Measurements from ENCODE around the gene STX18.
"Not testable (repeated sequence)": the region's sequence is repeated elsewhere in the genome, so short reads cannot be mapped to it uniquely, and the experiment has no call there.

The STX18 gene

GRCh38 chr4:4519297-4519894 lies 22.5 kb downstream of the STX18 start:
- FAIRE-seq (no peak), DNase-seq (ENCODE audit: insufficient read length, low spot score) (no peak)
- TF ChIP-seq TAF1 (IDR thresholded peaks at IDR 0.05; ENCODE audit: low read depth, low read length) (no peak), POLR2A (IDR thresholded peaks at IDR 0.05; ENCODE audit: low read depth, low read length) (no peak), POLR2AphosphoS5 (IDR thresholded peaks at IDR 0.05; ENCODE audit: low read depth, low read length) (no peak), POU2F2 (IDR thresholded peaks at IDR 0.05; ENCODE audit: low read depth, low read length) (no peak), SPI1 (IDR thresholded peaks at IDR 0.05; ENCODE audit: low read depth, low read length) (no peak), PAX5 (IDR thresholded peaks at IDR 0.05; ENCODE audit: insufficient read depth, low read length, severe bottlenecking) (no peak)

DNA sequence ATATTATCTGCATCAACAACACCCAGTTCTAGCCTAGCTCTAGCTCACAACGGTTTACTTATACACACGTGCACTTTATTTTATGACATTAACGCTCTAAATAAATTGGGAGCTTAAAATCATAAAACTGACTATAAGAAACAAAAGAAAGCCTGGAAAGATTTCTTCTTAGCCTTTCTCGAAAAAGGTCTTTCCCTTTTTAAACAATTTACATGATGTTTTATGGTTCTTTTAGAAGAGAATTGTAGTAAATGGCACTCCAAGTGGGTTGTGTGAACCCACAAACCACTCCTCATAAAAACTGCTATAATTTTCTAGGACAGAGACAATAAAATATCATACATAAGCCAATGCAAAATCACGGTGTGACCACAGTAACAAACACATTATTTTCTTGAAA lies 23.1 kb downstream of the STX18 start:
- no peak for FAIRE-seq
- TF ChIP-seq POLR2AphosphoS5 (IDR thresholded peaks at IDR 0.05; ENCODE audit: low read depth, low read length) = no peak
- no peak for TF ChIP-seq SPI1 (IDR thresholded peaks at IDR 0.05; ENCODE audit: low read depth, low read length)
- no peak for TF ChIP-seq TAF1 (IDR thresholded peaks at IDR 0.05; ENCODE audit: low read depth, low read length)
- TF ChIP-seq POU2F2 (IDR thresholded peaks at IDR 0.05; ENCODE audit: low read depth, low read length) = no peak
- no peak for TF ChIP-seq POLR2A (IDR thresholded peaks at IDR 0.05; ENCODE audit: low read depth, low read length)
- no peak for TF ChIP-seq PAX5 (IDR thresholded peaks at IDR 0.05; ENCODE audit: insufficient read depth, low read length, severe bottlenecking)

DNA sequence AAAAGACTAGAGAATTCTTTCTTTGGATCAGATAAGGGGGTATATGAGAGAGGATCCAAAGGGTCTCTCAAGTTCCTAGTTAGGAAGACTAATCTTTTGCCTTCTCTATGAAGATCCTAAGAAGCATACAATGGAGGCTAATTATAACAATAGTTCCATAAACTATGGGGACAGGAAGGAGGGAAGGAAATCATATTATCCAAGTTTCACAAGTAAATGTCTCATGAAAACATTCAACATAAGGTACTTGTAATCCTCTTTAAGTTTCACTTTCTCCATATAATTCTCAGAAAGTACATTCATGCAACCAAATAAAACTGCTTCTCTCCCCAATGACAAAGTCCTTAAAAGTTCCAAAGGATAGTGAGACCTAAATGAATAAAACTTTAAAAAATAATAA lies 27.1 kb downstream of the STX18 start:
- TF ChIP-seq POU2F2 (IDR thresholded peaks at IDR 0.05; ENCODE audit: low read depth, low read length) = no peak
- no peak for TF ChIP-seq POLR2A (IDR thresholded peaks at IDR 0.05; ENCODE audit: low read depth, low read length)
- no peak for TF ChIP-seq POLR2AphosphoS5 (IDR thresholded peaks at IDR 0.05; ENCODE audit: low read depth, low read length)
- no peak for TF ChIP-seq TAF1 (IDR thresholded peaks at IDR 0.05; ENCODE audit: low read depth, low read length)
- no peak for TF ChIP-seq SPI1 (IDR thresholded peaks at IDR 0.05; ENCODE audit: low read depth, low read length)
- no peak for TF ChIP-seq PAX5 (IDR thresholded peaks at IDR 0.05; ENCODE audit: insufficient read depth, low read length, severe bottlenecking)
- no peak for FAIRE-seq
- no peak for DNase-seq (ENCODE audit: insufficient read length, low spot score)

More for the DNA sequence above, 23.1 kb downstream of the STX18 start:
- no peak for DNase-seq (ENCODE audit: insufficient read length, low spot score)

DNA sequence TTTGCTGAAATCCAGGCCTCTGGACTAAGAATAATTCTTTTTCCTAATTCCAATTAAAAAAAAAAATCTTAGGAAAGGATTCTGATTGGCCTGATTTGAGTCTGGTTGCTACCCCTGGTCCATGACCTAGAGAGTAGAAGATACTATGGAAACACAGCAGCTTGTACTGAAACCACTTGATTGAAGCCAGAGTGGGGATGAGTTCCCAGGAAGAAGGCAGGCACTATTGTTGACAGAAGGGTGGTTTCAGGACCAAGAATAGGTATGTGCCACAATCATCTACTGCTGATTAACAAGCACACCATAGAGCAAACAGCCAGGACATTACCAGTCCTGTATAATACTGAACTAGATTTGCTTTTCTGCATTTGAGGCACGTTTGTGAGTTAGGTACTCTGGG lies 29.6 kb downstream of the STX18 start:
- peak; percentile 77 for FAIRE-seq
- TF ChIP-seq POLR2A (IDR thresholded peaks at IDR 0.05; ENCODE audit: low read depth, low read length) = no peak
- no peak for TF ChIP-seq PAX5 (IDR thresholded peaks at IDR 0.05; ENCODE audit: insufficient read depth, low read length, severe bottlenecking)
- DNase-seq (ENCODE audit: insufficient read length, low spot score) = no peak

DNA sequence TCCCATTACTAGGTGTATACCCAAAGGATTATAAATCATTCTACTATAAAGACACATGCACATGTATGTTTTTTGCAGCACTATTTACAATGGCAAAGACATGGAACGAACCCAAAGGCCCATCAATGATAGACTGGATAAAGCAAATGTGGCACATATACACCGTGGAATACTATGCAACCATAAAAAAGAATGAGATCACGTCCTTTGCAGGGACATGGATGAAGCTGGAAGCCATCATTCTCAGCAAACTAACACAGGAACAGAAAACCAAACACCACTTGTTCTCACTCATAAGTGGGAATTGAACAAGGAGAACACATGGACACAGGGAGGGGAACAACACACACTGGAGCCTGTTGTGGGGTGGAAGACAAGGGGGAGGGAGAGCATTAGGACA lies 31.2 kb downstream of the STX18 start:
- FAIRE-seq = not testable (repeated sequence)

DNA sequence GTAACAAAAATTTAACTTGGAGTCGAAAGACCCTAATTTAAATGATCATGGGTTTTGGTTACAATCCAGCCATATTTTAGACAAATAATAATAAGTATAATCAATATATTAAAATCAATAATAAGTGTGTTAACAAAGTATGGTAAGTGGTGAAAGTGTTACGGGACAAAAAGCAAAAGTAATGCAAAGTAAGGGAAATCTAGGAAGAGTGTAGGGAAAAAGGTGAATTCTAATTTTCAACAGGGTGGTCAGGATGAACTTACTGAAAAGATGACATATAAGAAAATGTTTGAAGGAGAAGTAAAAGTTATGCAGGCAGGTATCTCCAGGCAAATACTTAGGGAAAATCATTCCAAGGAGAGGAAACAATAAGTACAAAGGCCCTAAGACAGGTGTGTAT lies 32.3 kb downstream of the STX18 start:
- no peak for DNase-seq (ENCODE audit: insufficient read length, low spot score)
- TF ChIP-seq PAX5 (IDR thresholded peaks at IDR 0.05; ENCODE audit: insufficient read depth, low read length, severe bottlenecking) (no peak), POLR2AphosphoS5 (IDR thresholded peaks at IDR 0.05; ENCODE audit: low read depth, low read length) (no peak), SPI1 (IDR thresholded peaks at IDR 0.05; ENCODE audit: low read depth, low read length) (no peak), POU2F2 (IDR thresholded peaks at IDR 0.05; ENCODE audit: low read depth, low read length) (no peak), POLR2A (IDR thresholded peaks at IDR 0.05; ENCODE audit: low read depth, low read length) (no peak), TAF1 (IDR thresholded peaks at IDR 0.05; ENCODE audit: low read depth, low read length) (no peak)
- no peak for FAIRE-seq

More for the DNA sequence above, 31.2 kb downstream of the STX18 start:
- DNase-seq (ENCODE audit: insufficient read length, low spot score) = not testable (repeated sequence)

DNA sequence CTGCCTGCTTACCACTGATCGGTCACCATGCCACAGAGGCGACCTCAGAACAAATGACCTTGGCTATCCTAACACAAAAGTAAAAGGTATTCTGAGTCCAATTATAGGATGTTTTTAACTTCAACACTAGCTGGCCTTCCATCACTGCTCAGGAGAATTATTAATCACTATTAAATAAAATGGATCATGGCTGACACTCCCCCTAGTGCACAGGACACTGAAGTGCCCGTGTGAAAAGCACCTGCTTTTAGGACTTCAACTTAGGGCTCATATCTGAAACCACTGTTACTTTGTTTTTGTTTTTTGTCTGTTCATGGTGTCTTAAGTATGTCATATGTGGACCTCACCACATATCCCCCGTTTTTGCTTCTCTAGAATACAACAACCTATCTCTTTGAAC lies 33.9 kb downstream of the STX18 start:
- FAIRE-seq (peak; percentile 5), DNase-seq (ENCODE audit: insufficient read length, low spot score) (no peak)
- TF ChIP-seq SPI1 (IDR thresholded peaks at IDR 0.05; ENCODE audit: low read depth, low read length) (no peak), POLR2AphosphoS5 (IDR thresholded peaks at IDR 0.05; ENCODE audit: low read depth, low read length) (no peak), PAX5 (IDR thresholded peaks at IDR 0.05; ENCODE audit: insufficient read depth, low read length, severe bottlenecking) (no peak), POLR2A (IDR thresholded peaks at IDR 0.05; ENCODE audit: low read depth, low read length) (no peak)

DNA sequence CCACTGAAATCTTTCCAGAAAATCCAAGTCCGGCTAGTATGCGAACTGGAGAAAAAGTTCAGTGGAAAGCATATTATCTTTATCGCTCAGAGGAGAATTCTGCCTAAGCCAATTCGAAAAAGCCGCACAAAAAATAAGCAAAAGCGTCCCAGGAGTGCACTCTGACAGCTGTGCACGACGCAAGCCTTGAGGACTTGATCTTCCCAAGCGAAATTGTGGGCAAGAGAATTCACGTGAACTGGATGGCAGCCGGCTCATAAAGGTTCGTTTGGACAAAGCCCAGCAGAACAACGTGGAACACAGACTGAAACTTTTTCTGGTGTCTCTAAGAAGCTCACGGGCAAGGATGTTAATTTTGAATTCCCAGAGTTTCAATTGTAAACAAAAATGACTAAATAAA lies 34.4 kb downstream of the STX18 start:
- FAIRE-seq (no peak), DNase-seq (ENCODE audit: insufficient read length, low spot score) (no peak)
- TF ChIP-seq POLR2AphosphoS5 (IDR thresholded peaks at IDR 0.05; ENCODE audit: low read depth, low read length) (no peak), TAF1 (IDR thresholded peaks at IDR 0.05; ENCODE audit: low read depth, low read length) (no peak), PAX5 (IDR thresholded peaks at IDR 0.05; ENCODE audit: insufficient read depth, low read length, severe bottlenecking) (no peak), POLR2A (IDR thresholded peaks at IDR 0.05; ENCODE audit: low read depth, low read length) (no peak), SPI1 (IDR thresholded peaks at IDR 0.05; ENCODE audit: low read depth, low read length) (no peak), POU2F2 (IDR thresholded peaks at IDR 0.05; ENCODE audit: low read depth, low read length) (no peak)

DNA sequence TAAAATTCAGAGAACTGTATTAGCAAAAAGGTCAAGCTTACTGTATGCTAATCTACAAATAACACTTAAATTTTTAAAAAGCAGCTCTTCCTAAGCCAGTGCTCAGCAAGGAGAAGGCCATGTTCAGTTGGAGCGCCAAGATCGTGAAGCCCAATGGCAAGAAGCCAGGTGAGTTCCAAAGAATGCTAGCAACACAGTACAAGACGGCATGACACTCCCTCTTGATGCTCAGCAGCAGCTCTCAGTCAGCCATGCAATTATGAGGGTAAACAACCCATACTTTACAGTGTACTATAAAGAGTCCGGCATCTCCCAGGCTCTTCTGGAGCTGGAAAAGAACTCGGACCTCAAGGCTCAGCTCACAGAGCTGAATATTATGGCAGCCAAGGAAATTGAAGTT lies 34.9 kb downstream of the STX18 start:
- FAIRE-seq = no peak
- no peak for DNase-seq (ENCODE audit: insufficient read length, low spot score)
- no peak for TF ChIP-seq SPI1 (IDR thresholded peaks at IDR 0.05; ENCODE audit: low read depth, low read length)
- TF ChIP-seq POU2F2 (IDR thresholded peaks at IDR 0.05; ENCODE audit: low read depth, low read length) = no peak
- no peak for TF ChIP-seq TAF1 (IDR thresholded peaks at IDR 0.05; ENCODE audit: low read depth, low read length)
- no peak for TF ChIP-seq POLR2A (IDR thresholded peaks at IDR 0.05; ENCODE audit: low read depth, low read length)
- TF ChIP-seq POLR2AphosphoS5 (IDR thresholded peaks at IDR 0.05; ENCODE audit: low read depth, low read length) = no peak
- TF ChIP-seq PAX5 (IDR thresholded peaks at IDR 0.05; ENCODE audit: insufficient read depth, low read length, severe bottlenecking) = no peak

DNA sequence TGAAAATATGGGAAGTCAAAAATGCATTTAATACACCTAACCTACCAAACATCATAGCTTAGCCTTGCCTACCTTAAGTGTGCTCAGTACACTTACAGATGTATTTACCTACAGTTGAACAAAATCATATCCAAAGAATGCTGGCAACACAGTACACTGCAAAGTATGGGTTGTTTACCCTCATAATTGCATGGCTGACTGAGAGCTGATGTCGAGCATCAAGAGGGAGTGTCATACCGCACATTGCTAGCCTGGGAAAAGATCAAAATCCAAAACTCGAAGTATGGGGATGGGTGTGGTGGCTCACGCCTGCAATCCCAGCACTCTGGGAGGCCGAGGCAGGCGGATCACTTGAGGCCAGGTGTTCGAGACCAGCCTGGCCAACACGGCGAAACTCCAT lies 36.6 kb downstream of the STX18 start:
- FAIRE-seq; DNase-seq (ENCODE audit: insufficient read length, low spot score): not testable (repeated sequence)

- TF ChIP-seq SPI1 (IDR thresholded peaks at IDR 0.05; ENCODE audit: low read depth, low read length) (no peak), TAF1 (IDR thresholded peaks at IDR 0.05; ENCODE audit: low read depth, low read length) (no peak), POLR2AphosphoS5 (IDR thresholded peaks at IDR 0.05; ENCODE audit: low read depth, low read length) (no peak), POLR2A (IDR thresholded peaks at IDR 0.05; ENCODE audit: low read depth, low read length) (no peak), PAX5 (IDR thresholded peaks at IDR 0.05; ENCODE audit: insufficient read depth, low read length, severe bottlenecking) (no peak), POU2F2 (IDR thresholded peaks at IDR 0.05; ENCODE audit: low read depth, low read length) (no peak)
- FAIRE-seq (no peak), DNase-seq (ENCODE audit: insufficient read length, low spot score) (no peak)
Measured at GRCh38 chr4:4504783-4505182, 37.1 kb downstream of the STX18 start.
